A549 treated with GW870086 at 1 μM for 4 hours (cell line): Measurements from ENCODE around the gene CLEC2B. TPM values are rescaled to one million over a fixed set of nuclear protein-coding genes. Genes with fewer than 3 reads are reported as not detected.

Source experiments
- total RNA-seq: library from RNA; stranded (reverse); fragments of 200-300 nt; extraction: Qiagen RNA extraction; gene quantifications from 5 replicates; pipeline ENCODE4 v1.2.3, GENCODE V29; 2022; ENCODE audit warnings: low read depth

The CLEC2B gene
- 1.0 to 1.6 TPM (median 1.5 TPM) in 5 replicates for total RNA-seq

DNA sequence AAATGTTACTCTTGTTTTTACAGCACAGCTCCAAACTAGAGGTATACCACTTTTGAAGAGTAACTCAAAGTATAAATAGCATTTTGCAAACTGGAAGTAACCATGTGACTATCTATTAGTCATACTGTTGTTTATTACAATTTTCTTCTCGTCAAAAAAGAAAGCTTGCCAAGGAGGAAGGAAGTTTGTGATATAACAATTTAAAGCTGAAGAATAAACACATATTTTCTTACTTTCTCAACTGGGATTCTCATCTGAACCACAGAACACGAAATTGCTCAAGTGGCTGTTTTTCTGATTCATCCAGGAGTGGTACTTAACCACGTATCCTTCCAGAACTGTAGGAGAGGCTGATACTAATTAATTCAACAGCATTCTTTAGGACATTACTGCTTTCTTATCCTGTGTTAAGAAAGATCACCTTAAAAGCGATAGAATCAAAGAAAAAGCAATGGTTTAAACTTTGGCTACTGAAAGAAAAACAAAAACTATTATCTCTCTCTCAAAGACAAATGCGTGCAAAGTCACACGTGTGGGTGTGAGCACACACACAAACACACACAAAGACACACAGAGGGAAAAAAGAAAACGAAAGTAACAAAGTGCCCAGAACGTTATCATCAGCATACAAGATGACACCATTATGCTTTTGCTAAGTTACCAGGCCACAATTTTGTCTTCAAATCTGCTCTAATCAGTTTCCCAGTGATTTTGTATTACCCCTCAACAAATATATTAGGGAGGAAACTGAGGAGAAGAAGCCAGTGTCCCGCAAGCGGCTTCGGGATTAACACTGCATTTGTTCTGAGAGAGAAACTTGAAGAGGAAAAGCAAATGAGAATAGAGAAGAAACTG lies at the start of gene CLEC2B:
CLEC2B (minus strand) TSS at position 48 of the 855 bp plus-strand sequence.

DNA sequence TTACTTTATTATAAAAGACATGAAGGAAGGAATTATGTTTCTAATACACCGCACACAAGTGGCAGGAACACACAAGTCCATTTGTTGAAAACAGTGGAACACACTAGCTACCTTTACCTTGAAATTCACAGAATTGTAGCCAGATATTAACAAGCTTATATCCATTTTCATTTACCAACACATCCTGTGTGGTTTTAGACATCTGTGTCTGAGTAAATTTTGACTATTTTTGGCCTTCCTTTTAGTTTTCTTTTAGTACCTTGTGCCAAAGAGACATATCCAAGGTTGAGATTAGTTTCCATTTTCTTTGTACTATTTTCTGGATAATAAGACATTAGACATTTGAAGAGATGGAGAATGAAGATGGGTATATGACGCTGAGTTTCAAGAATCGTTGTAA lies 12.1 kb upstream of the CLEC2B start, which contains the start of gene KLRF2:
KLRF2 (plus strand) TSS at position 244 of the 400 bp plus-strand sequence; CDS start at position 351, 107 bp downstream.

DNA sequence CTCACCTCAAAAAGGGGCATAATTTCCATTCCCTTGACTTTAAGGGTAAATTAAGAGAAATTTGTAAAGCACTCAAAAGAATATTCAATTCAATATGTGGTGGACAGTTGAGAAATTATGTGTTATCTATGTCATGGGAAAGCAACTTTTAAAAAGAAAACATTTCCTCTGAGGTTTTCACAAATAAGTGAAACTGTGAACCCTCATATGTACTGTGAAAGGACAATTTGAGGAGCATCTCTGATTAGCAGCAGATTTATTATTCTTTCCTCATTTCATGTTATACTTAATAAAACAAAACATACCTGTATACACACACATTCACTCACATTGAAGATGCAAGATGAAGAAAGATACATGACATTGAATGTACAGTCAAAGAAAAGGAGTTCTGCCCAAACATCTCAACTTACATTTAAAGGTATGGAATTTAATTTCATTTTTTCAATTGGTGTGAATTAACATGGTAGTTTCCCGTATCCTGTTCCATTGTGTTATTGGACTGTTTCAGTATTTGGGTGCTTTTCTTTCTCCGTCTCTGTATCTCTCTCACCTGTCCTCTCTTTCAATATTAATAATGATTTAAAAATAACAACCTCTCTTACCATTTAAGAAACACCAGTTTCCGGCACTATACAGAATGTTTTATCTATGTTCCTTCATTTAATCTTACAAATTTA lies 41.8 kb downstream of the CLEC2B start, which contains the start of gene KLRF1:
KLRF1 (plus strand) TSS at position 273 of the 680 bp plus-strand sequence; CDS start at position 337, 64 bp downstream.

Other genes with a start within 250 kb of the CLEC2B start
- 0.35 to 1.3 TPM (median 0.65 TPM) in 5 replicates for gene CLEC2D, start 199.6 kb downstream of the CLEC2B start, total RNA-seq
- gene CLECL1, start 136.3 kb downstream of the CLEC2B start, total RNA-seq: not detected in 5 replicates
- 0.16 TPM in 1 of 5 replicates, not detected in the others for gene CD69, start 108.5 kb downstream of the CLEC2B start, total RNA-seq
- gene KLRF1, start 41.9 kb downstream of the CLEC2B start, total RNA-seq: not detected in 5 replicates
- not detected in 5 replicates for gene KLRF2, start 12.1 kb upstream of the CLEC2B start, total RNA-seq
- gene CLEC2A, start 63.0 kb upstream of the CLEC2B start, total RNA-seq: not detected in 5 replicates
- not detected in 5 replicates for gene CLEC12A, start 102.1 kb upstream of the CLEC2B start, total RNA-seq
- not detected in 5 replicates for gene CLEC1B, start 129.8 kb upstream of the CLEC2B start, total RNA-seq
- gene CLEC12B, start 141.3 kb upstream of the CLEC2B start, total RNA-seq: not detected in 5 replicates
- not detected in 5 replicates for gene CLEC9A, start 161.3 kb upstream of the CLEC2B start, total RNA-seq
- gene CLEC1A, start 229.6 kb upstream of the CLEC2B start, total RNA-seq: not detected in 5 replicates